Measurements from ENCODE around the gene CRADD.

DNA sequence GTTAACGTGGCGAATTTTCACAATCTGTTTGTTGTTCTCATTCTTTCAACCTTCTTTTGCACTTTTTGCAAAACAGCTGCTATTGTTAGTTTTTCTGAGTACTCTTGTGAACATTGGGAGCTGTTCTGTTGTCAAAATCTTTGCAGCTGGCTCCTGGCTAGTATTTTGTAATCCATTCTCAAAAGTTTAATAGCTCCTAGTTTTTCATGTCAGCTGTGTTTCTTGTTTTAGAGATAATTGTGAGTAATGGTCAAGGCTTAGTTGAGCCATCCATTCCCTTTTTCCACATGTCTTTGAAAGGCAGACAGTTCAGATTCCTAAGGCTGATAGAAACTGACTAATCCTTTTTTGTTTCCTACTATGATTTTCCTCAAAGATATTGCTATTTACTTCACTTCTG is 39.1 kb upstream of the CRADD start:
- no peak for TF ChIP-seq YY1 (IDR thresholded peaks at IDR 0.05; ENCODE audit: low read depth)
- TF ChIP-seq RAD21 (IDR thresholded peaks at IDR 0.05; ENCODE audit: low read length): no peak
- no peak for TF ChIP-seq NRF1 (IDR thresholded peaks at IDR 0.05; ENCODE audit: low read depth, low read length)
- TF ChIP-seq POLR2AphosphoS5 (IDR thresholded peaks at IDR 0.05; ENCODE audit: low read depth, low read length): no peak
- TF ChIP-seq, protein P1, sequence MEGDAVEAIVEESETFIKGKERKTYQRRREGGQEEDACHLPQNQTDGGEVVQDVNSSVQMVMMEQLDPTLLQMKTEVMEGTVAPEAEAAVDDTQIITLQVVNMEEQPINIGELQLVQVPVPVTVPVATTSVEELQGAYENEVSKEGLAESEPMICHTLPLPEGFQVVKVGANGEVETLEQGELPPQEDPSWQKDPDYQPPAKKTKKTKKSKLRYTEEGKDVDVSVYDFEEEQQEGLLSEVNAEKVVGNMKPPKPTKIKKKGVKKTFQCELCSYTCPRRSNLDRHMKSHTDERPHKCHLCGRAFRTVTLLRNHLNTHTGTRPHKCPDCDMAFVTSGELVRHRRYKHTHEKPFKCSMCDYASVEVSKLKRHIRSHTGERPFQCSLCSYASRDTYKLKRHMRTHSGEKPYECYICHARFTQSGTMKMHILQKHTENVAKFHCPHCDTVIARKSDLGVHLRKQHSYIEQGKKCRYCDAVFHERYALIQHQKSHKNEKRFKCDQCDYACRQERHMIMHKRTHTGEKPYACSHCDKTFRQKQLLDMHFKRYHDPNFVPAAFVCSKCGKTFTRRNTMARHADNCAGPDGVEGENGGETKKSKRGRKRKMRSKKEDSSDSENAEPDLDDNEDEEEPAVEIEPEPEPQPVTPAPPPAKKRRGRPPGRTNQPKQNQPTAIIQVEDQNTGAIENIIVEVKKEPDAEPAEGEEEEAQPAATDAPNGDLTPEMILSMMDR (IDR thresholded peaks at IDR 0.05): no peak
- TF ChIP-seq MXI1 (IDR thresholded peaks at IDR 0.05; ENCODE audit: low read depth, low read length): no peak
- TF ChIP-seq EZH2phosphoT487 (IDR thresholded peaks at IDR 0.05; ENCODE audit: borderline replicate concordance, low read depth): no peak
- no peak for TF ChIP-seq FOXM1 (IDR thresholded peaks at IDR 0.05; ENCODE audit: low read depth)
- TF ChIP-seq RFX5 (IDR thresholded peaks at IDR 0.05; ENCODE audit: low read length): no peak
- TF ChIP-seq, protein P2, sequence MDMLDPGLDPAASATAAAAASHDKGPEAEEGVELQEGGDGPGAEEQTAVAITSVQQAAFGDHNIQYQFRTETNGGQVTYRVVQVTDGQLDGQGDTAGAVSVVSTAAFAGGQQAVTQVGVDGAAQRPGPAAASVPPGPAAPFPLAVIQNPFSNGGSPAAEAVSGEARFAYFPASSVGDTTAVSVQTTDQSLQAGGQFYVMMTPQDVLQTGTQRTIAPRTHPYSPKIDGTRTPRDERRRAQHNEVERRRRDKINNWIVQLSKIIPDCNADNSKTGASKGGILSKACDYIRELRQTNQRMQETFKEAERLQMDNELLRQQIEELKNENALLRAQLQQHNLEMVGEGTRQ (IDR thresholded peaks at IDR 0.05; ENCODE audit: borderline replicate concordance, low read depth, low read length): no peak
- TF ChIP-seq, protein P3, sequence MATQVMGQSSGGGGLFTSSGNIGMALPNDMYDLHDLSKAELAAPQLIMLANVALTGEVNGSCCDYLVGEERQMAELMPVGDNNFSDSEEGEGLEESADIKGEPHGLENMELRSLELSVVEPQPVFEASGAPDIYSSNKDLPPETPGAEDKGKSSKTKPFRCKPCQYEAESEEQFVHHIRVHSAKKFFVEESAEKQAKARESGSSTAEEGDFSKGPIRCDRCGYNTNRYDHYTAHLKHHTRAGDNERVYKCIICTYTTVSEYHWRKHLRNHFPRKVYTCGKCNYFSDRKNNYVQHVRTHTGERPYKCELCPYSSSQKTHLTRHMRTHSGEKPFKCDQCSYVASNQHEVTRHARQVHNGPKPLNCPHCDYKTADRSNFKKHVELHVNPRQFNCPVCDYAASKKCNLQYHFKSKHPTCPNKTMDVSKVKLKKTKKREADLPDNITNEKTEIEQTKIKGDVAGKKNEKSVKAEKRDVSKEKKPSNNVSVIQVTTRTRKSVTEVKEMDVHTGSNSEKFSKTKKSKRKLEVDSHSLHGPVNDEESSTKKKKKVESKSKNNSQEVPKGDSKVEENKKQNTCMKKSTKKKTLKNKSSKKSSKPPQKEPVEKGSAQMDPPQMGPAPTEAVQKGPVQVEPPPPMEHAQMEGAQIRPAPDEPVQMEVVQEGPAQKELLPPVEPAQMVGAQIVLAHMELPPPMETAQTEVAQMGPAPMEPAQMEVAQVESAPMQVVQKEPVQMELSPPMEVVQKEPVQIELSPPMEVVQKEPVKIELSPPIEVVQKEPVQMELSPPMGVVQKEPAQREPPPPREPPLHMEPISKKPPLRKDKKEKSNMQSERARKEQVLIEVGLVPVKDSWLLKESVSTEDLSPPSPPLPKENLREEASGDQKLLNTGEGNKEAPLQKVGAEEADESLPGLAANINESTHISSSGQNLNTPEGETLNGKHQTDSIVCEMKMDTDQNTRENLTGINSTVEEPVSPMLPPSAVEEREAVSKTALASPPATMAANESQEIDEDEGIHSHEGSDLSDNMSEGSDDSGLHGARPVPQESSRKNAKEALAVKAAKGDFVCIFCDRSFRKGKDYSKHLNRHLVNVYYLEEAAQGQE (IDR thresholded peaks at IDR 0.05; ENCODE audit: low read depth, low read length): no peak
- TF ChIP-seq RXRA (IDR thresholded peaks at IDR 0.05; ENCODE audit: borderline replicate concordance, low read depth): no peak
- TF ChIP-seq GATA2 (CRISPR knock-in tag; IDR thresholded peaks at IDR 0.05): no peak
